KOPT-K1 (cell line): ENCODE measurements around the gene AMDHD1.
A peak's percentile ranks its signal among the peaks of the same experiment; 100 is the strongest.

Experiments used
- H3K27ac ChIP-seq: fragments of 200-600 bp; sonication (generic); 2 replicates; pipeline ENCODE4 v1.5.1; 2016; ENCODE audit warnings: antibody characterized with exemption, mild to moderate bottlenecking, low read depth, low read length; ENCODE audit not compliant: poor library complexity, severe bottlenecking
- H3K36me3 ChIP-seq: fragments of 200-600 bp; sonication (generic); 2 replicates; pipeline ENCODE4 v1.5.1; 2017; ENCODE audit warnings: antibody characterized with exemption, mild to moderate bottlenecking, low read length, moderate library complexity; ENCODE audit not compliant: insufficient read depth
- H3K9me3 ChIP-seq: fragments of 200-600 bp; sonication (generic); 2 replicates; pipeline ENCODE4 v1.5.1; 2017; ENCODE audit warnings: antibody characterized with exemption, low read length, mild to moderate bottlenecking; ENCODE audit not compliant: insufficient read depth, poor library complexity, severe bottlenecking

Gene AMDHD1

GRCh38 chr12:95943330-95943842, at the start of gene AMDHD1:
Gene AMDHD1, plus strand, starts transcription at chr12:95943331. Its CDS starts 68 bp downstream, at chr12:95943399.
- no peaks in the 10 kb centered on the region for H3K9me3 ChIP-seq
- peak within 1 kb of the TSS; percentile 69 for H3K27ac ChIP-seq
- no peaks in the 10 kb centered on the region for H3K36me3 ChIP-seq

GRCh38 chr12:95896846-95897245, 46.3 kb upstream of the AMDHD1 start:
- H3K36me3 ChIP-seq = no peaks in the 10 kb centered on the region
- no peak overlapping the region for H3K27ac ChIP-seq
- peaks cover 5% of the 10 kb centered on the region for H3K9me3 ChIP-seq

- H3K36me3 ChIP-seq = no peaks in the 10 kb centered on the region
Measured at GRCh38 chr12:95898081-95898480, 45.0 kb upstream of the AMDHD1 start.

GRCh38 chr12:95908573-95908972, 34.6 kb upstream of the AMDHD1 start:
- H3K36me3 ChIP-seq = no peaks in the 10 kb centered on the region

More at GRCh38 chr12:95898081-95898480, 45.0 kb upstream of the AMDHD1 start:
- Histone ChIP-seq H3K9me3 (peaks cover 11% of the 10 kb centered on the region), H3K27ac (no peak overlapping the region)

GRCh38 chr12:95909871-95910270, 33.3 kb upstream of the AMDHD1 start:
- Histone ChIP-seq H3K9me3 (peaks cover 7% of the 10 kb centered on the region), H3K36me3 (no peaks in the 10 kb centered on the region)

More at GRCh38 chr12:95908573-95908972, 34.6 kb upstream of the AMDHD1 start:
- H3K27ac ChIP-seq = no peak overlapping the region
- peaks cover 7% of the 10 kb centered on the region for H3K9me3 ChIP-seq

GRCh38 chr12:95918194-95918993, 24.7 kb upstream of the AMDHD1 start:
- H3K9me3 ChIP-seq = no peaks in the 10 kb centered on the region
- H3K36me3 ChIP-seq = no peaks in the 10 kb centered on the region
- no peak overlapping the region for H3K27ac ChIP-seq

More at GRCh38 chr12:95909871-95910270, 33.3 kb upstream of the AMDHD1 start:
- no peak overlapping the region for H3K27ac ChIP-seq

- H3K9me3 ChIP-seq = no peaks in the 10 kb centered on the region
- no peaks in the 10 kb centered on the region for H3K36me3 ChIP-seq
- H3K27ac ChIP-seq = no peak overlapping the region
Measured at GRCh38 chr12:95919110-95919509, 24.0 kb upstream of the AMDHD1 start.

GRCh38 chr12:95922231-95922630, 20.9 kb upstream of the AMDHD1 start:
- no peaks in the 10 kb centered on the region for H3K36me3 ChIP-seq
- no peaks in the 10 kb centered on the region for H3K9me3 ChIP-seq
- H3K27ac ChIP-seq = no peak overlapping the region

- no peaks in the 10 kb centered on the region for H3K9me3 ChIP-seq
- H3K36me3 ChIP-seq = no peaks in the 10 kb centered on the region
- no peak overlapping the region for H3K27ac ChIP-seq
Measured at GRCh38 chr12:95940514-95940913, 2.6 kb upstream of the AMDHD1 start.

GRCh38 chr12:95942101-95942523, 1.0 kb upstream of the AMDHD1 start:
- H3K9me3 ChIP-seq = no peaks in the 10 kb centered on the region
- peak overlapping the region; percentile 69 for H3K27ac ChIP-seq
- no peaks in the 10 kb centered on the region for H3K36me3 ChIP-seq

- Histone ChIP-seq H3K27ac (peak within 1 kb of the TSS; percentile 69), H3K9me3 (no peaks in the 10 kb centered on the region), H3K36me3 (no peaks in the 10 kb centered on the region)
Measured at GRCh38 chr12:95942524-95943329, 404 bp upstream of the AMDHD1 start, which contains the start of gene CCDC38. Gene CCDC38, minus strand, starts transcription at chr12:95942614. Its CDS starts 6,105 bp downstream, at chr12:95936509.

- Histone ChIP-seq H3K9me3 (no peaks in the 10 kb centered on the region), H3K36me3 (no peaks in the 10 kb centered on the region)
Measured at GRCh38 chr12:95944108-95944704, 1.1 kb downstream of the AMDHD1 start.

GRCh38 chr12:95949477-95950206, 6.5 kb downstream of the AMDHD1 start:
- Histone ChIP-seq H3K9me3 (no peaks in the 10 kb centered on the region), H3K27ac (no peak overlapping the region), H3K36me3 (no peaks in the 10 kb centered on the region)

More at GRCh38 chr12:95944108-95944704, 1.1 kb downstream of the AMDHD1 start:
- no peak overlapping the region for H3K27ac ChIP-seq

- Histone ChIP-seq H3K9me3 (no peaks in the 10 kb centered on the region), H3K36me3 (no peaks in the 10 kb centered on the region), H3K27ac (no peak overlapping the region)
Measured at GRCh38 chr12:95951515-95951914, 8.4 kb downstream of the AMDHD1 start.
